Endothelial cell (in vitro differentiated cells): Measurements from ENCODE around the gene MCOLN2. TPM values are rescaled to one million over a fixed set of nuclear protein-coding genes. Genes with fewer than 3 reads are reported as not detected.

Source experiments
- DNase-seq: peaks from one replicate; pipeline ENCODE4 v3.0.0; 2021; ENCODE audit warnings: low spot score
- H3K27ac Mint-ChIP-seq: one replicate; pipeline ENCODE4 v1.8.0; 2021; ENCODE audit warnings: mixed read lengths, inconsistent platforms; ENCODE audit not compliant: unreplicated experiment
- H3K27me3 Mint-ChIP-seq: one replicate; pipeline ENCODE4 v1.8.0; 2021; ENCODE audit warnings: mild to moderate bottlenecking, moderate library complexity, mixed read lengths, inconsistent platforms; ENCODE audit not compliant: unreplicated experiment
- H3K36me3 Mint-ChIP-seq: one replicate; pipeline ENCODE4 v1.8.0; 2021; ENCODE audit warnings: mild to moderate bottlenecking, low read depth, mixed read lengths, inconsistent platforms; ENCODE audit not compliant: unreplicated experiment
- H3K4me1 Mint-ChIP-seq: one replicate; pipeline ENCODE4 v1.8.0; 2021; ENCODE audit warnings: mild to moderate bottlenecking, mixed read lengths, inconsistent platforms; ENCODE audit not compliant: unreplicated experiment
- H3K4me3 Mint-ChIP-seq: one replicate; pipeline ENCODE4 v1.8.0; 2021; ENCODE audit warnings: mild to moderate bottlenecking, mixed read lengths, inconsistent platforms; ENCODE audit not compliant: unreplicated experiment
- H3K9me3 Mint-ChIP-seq: one replicate; pipeline ENCODE4 v1.8.0; 2021; ENCODE audit warnings: mixed read lengths, inconsistent platforms; ENCODE audit not compliant: unreplicated experiment
- total RNA-seq: library from RNA; stranded (reverse); fragmentation: NEBNext Ultra II Directional; extraction: Animal tissue kit (Norgen Biotek cat#: 25700); gene quantifications from one replicate; pipeline ENCODE4 v1.2.1, GENCODE V29; 2021; ENCODE audit not compliant: unreplicated experiment
- TF ChIP-seq, protein P1 (sequence below): fragments of 200-600 bp; sonication (generic); IDR thresholded peaks from one replicate; pipeline ENCODE4 v1.5.0; 2021; ENCODE audit warnings: antibody characterized with exemption; ENCODE audit not compliant: unreplicated experiment

Gene MCOLN2
- total RNA-seq, 1 donor from 2014 or later: 0.64 TPM

DNA sequence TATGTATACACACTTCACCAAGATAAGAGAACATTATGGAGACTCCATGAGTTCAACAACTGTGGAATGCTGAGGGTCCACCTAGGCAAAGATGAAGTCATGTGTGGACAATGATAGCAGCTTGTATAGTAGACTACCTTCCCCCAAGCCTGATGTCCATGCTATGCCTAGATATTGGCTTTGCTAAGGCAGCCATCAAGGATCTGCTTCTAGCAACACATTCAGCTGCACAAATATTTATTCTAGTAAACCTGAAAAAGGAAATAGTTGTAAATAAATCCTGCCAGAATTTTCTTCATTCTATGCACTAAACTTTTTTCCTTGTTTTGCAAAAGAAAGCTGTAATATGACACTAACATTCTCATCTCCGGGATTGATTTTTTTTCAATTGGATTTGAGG is 96.9 kb downstream of the MCOLN2 start:
- DNase-seq: no peak
- peaks cover under 1% of the 10 kb centered on the region for H3K4me1 Mint-ChIP-seq
- H3K27ac Mint-ChIP-seq: no peak overlapping the region
- H3K9me3 Mint-ChIP-seq: no peaks in the 10 kb centered on the region
- no peak overlapping the region for H3K4me3 Mint-ChIP-seq
- H3K27me3 Mint-ChIP-seq: peaks cover 1% of the 10 kb centered on the region
- no peaks in the 10 kb centered on the region for H3K36me3 Mint-ChIP-seq
- TF ChIP-seq, protein P1, sequence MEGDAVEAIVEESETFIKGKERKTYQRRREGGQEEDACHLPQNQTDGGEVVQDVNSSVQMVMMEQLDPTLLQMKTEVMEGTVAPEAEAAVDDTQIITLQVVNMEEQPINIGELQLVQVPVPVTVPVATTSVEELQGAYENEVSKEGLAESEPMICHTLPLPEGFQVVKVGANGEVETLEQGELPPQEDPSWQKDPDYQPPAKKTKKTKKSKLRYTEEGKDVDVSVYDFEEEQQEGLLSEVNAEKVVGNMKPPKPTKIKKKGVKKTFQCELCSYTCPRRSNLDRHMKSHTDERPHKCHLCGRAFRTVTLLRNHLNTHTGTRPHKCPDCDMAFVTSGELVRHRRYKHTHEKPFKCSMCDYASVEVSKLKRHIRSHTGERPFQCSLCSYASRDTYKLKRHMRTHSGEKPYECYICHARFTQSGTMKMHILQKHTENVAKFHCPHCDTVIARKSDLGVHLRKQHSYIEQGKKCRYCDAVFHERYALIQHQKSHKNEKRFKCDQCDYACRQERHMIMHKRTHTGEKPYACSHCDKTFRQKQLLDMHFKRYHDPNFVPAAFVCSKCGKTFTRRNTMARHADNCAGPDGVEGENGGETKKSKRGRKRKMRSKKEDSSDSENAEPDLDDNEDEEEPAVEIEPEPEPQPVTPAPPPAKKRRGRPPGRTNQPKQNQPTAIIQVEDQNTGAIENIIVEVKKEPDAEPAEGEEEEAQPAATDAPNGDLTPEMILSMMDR: no peak

DNA sequence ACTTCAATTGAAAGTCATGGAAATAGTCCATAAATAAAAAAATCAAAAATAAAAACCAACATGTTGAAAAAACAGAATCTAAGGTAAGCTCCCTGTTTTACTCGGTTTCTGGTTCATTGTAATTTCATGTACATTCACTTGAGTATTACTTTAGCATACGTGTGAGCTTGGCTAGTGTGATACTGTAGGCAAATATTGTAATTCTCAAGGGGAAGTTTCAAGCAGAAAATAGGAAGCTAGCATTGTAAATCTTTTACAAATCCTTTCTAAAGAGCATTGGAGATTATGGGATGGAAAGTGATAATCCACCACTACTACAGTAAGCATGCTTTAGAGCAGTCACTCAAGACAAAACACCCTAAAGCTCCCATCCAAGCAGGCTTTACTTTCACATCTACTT is 100.6 kb downstream of the MCOLN2 start:
- TF ChIP-seq, protein P1: no peak
- Mint-ChIP-seq H3K27me3 (peaks cover 9% of the 10 kb centered on the region), H3K4me3 (no peak overlapping the region), H3K9me3 (no peaks in the 10 kb centered on the region), H3K4me1 (peaks cover 12% of the 10 kb centered on the region), H3K27ac (no peak overlapping the region), H3K36me3 (no peaks in the 10 kb centered on the region)
- no peak for DNase-seq

DNA sequence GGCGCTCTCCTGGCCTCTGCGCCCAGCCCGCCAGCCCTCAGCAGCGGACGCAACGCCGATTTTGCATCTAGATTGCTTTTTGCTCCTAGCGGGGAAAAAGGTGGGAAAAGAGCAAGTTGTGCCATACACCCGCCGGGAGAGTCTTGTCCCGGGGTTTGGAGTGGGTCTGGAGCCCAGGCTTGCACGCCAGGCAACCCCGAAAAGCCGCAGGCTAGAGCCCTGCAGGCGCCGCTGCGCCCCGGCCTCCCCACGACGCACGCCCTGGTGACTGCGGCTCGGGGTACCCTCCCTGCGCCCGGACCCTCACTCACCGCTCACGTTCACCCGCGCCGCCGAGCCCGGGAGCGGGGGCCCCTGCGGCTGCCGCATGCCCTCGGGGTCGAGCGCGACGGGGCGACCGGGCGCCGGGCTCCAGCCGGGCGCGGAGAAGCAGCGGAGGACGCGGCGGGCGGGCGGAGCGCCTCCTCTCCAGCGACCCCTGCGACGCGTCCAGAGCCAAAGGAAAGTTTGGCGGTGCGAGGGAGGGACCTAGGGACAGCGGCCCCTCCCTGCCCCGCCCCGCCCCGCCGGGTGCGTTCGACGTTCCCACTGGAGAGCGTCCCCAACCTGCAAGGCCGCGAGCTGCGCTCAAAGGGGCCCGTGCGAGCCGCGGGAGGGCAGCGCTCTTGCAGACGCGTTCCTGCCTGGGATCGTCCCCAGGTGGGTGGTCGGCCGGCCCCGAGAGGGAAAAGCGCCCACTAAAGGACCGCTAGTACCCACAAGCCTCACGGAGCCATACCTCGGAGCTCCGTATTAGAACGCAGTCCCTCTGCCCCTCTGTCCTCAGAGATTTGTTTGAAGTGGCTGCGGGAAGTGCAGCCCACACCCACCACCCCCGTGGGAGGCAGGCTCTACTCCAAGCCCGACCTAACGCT is 104.0 kb downstream of the MCOLN2 start, which contains the start of gene LPAR3:
TSS of gene LPAR3 (minus strand) at position 502 of the 914 bp plus-strand sequence. CDS start 27,086 bp downstream, outside the sequence.
- H3K4me3 Mint-ChIP-seq: peak within 1 kb of the TSS; percentile 81
- H3K27ac Mint-ChIP-seq: no peak within 1 kb of the TSS
- H3K9me3 Mint-ChIP-seq: no peaks in the 10 kb centered on the region
- TF ChIP-seq, protein P1: no peak
- peak; percentile 31 for DNase-seq
- peaks cover 12% of the 10 kb centered on the region for H3K4me1 Mint-ChIP-seq
- no peaks in the 10 kb centered on the region for H3K36me3 Mint-ChIP-seq
- peaks cover 12% of the 10 kb centered on the region for H3K27me3 Mint-ChIP-seq

DNA sequence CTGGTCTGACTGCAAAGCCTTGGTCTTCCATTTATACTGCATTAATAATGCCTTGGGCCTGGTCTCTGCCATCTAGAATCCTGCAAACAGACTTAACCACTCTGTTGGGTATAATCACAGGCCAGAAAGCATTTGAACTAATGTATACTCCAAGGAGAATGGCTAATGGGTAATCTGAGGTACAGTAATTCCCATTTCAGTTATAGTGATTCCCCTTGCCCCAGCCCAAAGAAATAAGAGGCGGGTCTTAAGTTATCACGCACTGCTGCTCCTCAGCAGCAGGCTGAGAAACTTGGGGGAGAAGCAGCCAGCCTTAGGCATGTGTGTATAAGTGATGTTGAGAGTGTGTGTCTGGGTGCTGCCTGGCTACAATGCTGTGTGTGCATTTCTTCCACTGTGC is 106.3 kb downstream of the MCOLN2 start:
- TF ChIP-seq, protein P1: no peak
- H3K9me3 Mint-ChIP-seq: no peaks in the 10 kb centered on the region
- H3K27me3 Mint-ChIP-seq: peaks cover 13% of the 10 kb centered on the region
- peaks cover 12% of the 10 kb centered on the region for H3K4me1 Mint-ChIP-seq
- no peak for DNase-seq
- no peak overlapping the region for H3K27ac Mint-ChIP-seq
- no peaks in the 10 kb centered on the region for H3K36me3 Mint-ChIP-seq
- H3K4me3 Mint-ChIP-seq: no peak overlapping the region

DNA sequence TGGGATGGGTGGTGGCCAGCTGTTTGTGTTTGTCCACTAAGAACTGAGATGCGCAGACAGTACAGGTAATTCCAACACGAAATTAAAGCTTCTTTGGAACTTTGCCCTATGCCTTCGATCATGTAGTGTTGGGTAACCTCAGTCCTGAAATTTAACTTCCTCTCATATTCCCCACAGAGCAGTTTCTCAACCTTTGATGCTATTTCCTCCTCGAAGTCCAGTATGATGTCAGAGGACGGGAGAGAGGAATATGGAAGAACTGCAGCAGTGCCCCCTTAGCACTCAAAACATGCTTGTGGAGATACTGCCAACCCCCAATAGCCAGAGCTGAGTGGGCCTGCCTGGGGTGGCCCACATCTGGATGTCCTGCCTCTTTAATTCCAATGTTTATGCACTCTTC is 107.5 kb downstream of the MCOLN2 start:
- Mint-ChIP-seq H3K36me3 (no peaks in the 10 kb centered on the region), H3K27ac (no peak overlapping the region), H3K9me3 (no peaks in the 10 kb centered on the region), H3K4me3 (no peak overlapping the region), H3K4me1 (peaks cover 9% of the 10 kb centered on the region), H3K27me3 (peaks cover 14% of the 10 kb centered on the region)
- DNase-seq: no peak
- TF ChIP-seq, protein P1: no peak
